Activated CD4-positive, alpha-beta T cell treated with anti-CD3 and anti-CD28 coated beads, Interleukin-2, amount 10 ng/mL, durations not matched to agents 7 days and 5 days (primary cell): ENCODE measurements around the gene FOXO1. TPM values are rescaled to one million over a fixed set of nuclear protein-coding genes. Genes with fewer than 3 reads are reported as not detected.

Experiments
- total RNA-seq, 2 experiments: library from RNA; stranded (reverse); gene quantifications; one replicate each; pipeline ENCODE4 v1.2.3, GENCODE V29; 2021

Gene FOXO1
- total RNA-seq, 2 experiments from 2014 or later, result 40.3 to 46.5 TPM

Other genes with a start within 250 kb of the FOXO1 start
- 10 to 100 TPM; 32.3 to 36.2 TPM for gene MRPS31, start 104.5 kb upstream of the FOXO1 start, total RNA-seq
- 10 to 100 TPM; 14.4 to 15.5 TPM for gene SLC25A15, start 123.0 kb upstream of the FOXO1 start, total RNA-seq